ENCODE results near the gene DGKI. TPM values are rescaled to one million over a fixed set of nuclear protein-coding genes. Genes with fewer than 3 reads are reported as not detected.

Gene DGKI
- total RNA-seq, 1 experiment from 2014 or later: 0.15 TPM

DNA sequence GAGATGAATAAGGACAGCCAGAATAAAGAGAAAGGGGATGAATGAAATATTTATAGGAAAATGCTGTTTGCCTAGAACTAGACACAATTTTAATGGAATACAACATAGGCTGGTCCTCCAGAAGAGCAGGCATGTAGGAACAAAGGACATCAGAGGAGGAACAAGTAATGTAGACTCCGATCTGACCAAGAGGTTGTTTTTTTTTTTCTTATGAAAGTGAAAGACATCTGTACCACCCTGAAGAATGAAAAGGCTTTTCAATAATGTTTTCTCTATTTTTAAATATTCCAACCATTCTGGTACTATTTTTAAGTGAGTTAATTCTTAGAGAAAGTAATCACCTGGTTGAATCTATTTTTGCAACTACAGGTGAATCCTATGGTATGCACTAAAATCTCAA is 366.4 kb downstream of the DGKI start:
- TF ChIP-seq SRF (IDR thresholded peaks at IDR 0.05; ENCODE audit: low read depth): no peak
- TF ChIP-seq, protein P1, sequence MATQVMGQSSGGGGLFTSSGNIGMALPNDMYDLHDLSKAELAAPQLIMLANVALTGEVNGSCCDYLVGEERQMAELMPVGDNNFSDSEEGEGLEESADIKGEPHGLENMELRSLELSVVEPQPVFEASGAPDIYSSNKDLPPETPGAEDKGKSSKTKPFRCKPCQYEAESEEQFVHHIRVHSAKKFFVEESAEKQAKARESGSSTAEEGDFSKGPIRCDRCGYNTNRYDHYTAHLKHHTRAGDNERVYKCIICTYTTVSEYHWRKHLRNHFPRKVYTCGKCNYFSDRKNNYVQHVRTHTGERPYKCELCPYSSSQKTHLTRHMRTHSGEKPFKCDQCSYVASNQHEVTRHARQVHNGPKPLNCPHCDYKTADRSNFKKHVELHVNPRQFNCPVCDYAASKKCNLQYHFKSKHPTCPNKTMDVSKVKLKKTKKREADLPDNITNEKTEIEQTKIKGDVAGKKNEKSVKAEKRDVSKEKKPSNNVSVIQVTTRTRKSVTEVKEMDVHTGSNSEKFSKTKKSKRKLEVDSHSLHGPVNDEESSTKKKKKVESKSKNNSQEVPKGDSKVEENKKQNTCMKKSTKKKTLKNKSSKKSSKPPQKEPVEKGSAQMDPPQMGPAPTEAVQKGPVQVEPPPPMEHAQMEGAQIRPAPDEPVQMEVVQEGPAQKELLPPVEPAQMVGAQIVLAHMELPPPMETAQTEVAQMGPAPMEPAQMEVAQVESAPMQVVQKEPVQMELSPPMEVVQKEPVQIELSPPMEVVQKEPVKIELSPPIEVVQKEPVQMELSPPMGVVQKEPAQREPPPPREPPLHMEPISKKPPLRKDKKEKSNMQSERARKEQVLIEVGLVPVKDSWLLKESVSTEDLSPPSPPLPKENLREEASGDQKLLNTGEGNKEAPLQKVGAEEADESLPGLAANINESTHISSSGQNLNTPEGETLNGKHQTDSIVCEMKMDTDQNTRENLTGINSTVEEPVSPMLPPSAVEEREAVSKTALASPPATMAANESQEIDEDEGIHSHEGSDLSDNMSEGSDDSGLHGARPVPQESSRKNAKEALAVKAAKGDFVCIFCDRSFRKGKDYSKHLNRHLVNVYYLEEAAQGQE (IDR thresholded peaks at IDR 0.05; ENCODE audit: low read depth): no peak
- no peak for TF ChIP-seq JUND (IDR thresholded peaks at IDR 0.05)
- no peak for TF ChIP-seq ZFX (IDR thresholded peaks at IDR 0.05)
- TF ChIP-seq, protein P2, sequence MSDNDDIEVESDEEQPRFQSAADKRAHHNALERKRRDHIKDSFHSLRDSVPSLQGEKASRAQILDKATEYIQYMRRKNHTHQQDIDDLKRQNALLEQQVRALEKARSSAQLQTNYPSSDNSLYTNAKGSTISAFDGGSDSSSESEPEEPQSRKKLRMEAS (IDR thresholded peaks at IDR 0.05): no peak
- no peak for TF ChIP-seq ZNF274 (IDR thresholded peaks at IDR 0.05; ENCODE audit: low read depth, low read length)
- no peak for TF ChIP-seq TCF7L2 (IDR thresholded peaks at IDR 0.05; ENCODE audit: borderline replicate concordance, extremely low read depth, insufficient read depth, insufficient read length)
- no peak for TF ChIP-seq POLR2AphosphoS5 (IDR thresholded peaks at IDR 0.05; ENCODE audit: low read depth, low read length)
- TF ChIP-seq CTCF (IDR thresholded peaks at IDR 0.05 in 2 of 3, conservative IDR thresholded peaks at IDR 0.05 in 1 of 3; ENCODE audit: borderline replicate concordance in 1 of 3, insufficient read depth in 1 of 3, low read depth in 2 of 3, low read length in 2 of 3): no peak
- TF ChIP-seq CEBPB (IDR thresholded peaks at IDR 0.05; ENCODE audit: low read depth): no peak
- TF ChIP-seq, protein P3, sequence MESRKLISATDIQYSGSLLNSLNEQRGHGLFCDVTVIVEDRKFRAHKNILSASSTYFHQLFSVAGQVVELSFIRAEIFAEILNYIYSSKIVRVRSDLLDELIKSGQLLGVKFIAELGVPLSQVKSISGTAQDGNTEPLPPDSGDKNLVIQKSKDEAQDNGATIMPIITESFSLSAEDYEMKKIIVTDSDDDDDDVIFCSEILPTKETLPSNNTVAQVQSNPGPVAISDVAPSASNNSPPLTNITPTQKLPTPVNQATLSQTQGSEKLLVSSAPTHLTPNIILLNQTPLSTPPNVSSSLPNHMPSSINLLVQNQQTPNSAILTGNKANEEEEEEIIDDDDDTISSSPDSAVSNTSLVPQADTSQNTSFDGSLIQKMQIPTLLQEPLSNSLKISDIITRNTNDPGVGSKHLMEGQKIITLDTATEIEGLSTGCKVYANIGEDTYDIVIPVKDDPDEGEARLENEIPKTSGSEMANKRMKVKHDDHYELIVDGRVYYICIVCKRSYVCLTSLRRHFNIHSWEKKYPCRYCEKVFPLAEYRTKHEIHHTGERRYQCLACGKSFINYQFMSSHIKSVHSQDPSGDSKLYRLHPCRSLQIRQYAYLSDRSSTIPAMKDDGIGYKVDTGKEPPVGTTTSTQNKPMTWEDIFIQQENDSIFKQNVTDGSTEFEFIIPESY (IDR thresholded peaks at IDR 0.05; ENCODE audit: extremely low read depth, insufficient replicate concordance, low read length): no peak
- no peak for TF ChIP-seq ATF3 (IDR thresholded peaks at IDR 0.05)
- TF ChIP-seq YY1 (IDR thresholded peaks at IDR 0.05; ENCODE audit: extremely low read depth, insufficient replicate concordance, low read depth, low read length): no peak
- no peak for TF ChIP-seq EZH2 (IDR thresholded peaks at IDR 0.05)
- no peak for TF ChIP-seq RAD21 (IDR thresholded peaks at IDR 0.05; ENCODE audit: low read depth)
- TF ChIP-seq FOSL1 (IDR thresholded peaks at IDR 0.05; ENCODE audit: low read depth): no peak
- intact Hi-C loops (cut with micrococcal nuclease): no loop called here
- ChIA-PET CTCF (no interaction called here), POLR2A (no interaction called here), RAD21 (ENCODE audit: low non-redundant PET in 1 of 2, low total read pairs in 2 of 2, uncharacterized antibody in 2 of 2, unreplicated experiment in 2 of 2) (no interaction called here)
- no peaks in the 10 kb centered on the region for H3K9me2 ChIP-seq (ENCODE audit: insufficient read depth)
- no TSS peak for BruUV-seq (replicated peaks)
- no peaks in the 10 kb centered on the region for H3K4me1 ChIP-seq (ENCODE audit: control insufficient read depth in 1 of 2, insufficient read depth in 2 of 2, low read length in 2 of 2)
- no peak overlapping the region for H3K9ac ChIP-seq (ENCODE audit: low read length)
- H3K9me3 ChIP-seq (ENCODE audit: control insufficient read depth in 1 of 2, insufficient read depth in 1 of 2, low read depth in 1 of 2, low read length in 2 of 2): no peaks in the 10 kb centered on the region
- no peaks in the 10 kb centered on the region for H3K27me3 ChIP-seq (ENCODE audit: insufficient read depth, low read length)
- no peaks in the 10 kb centered on the region for H4K20me1 ChIP-seq (ENCODE audit: insufficient read depth)
- H3K27ac ChIP-seq (ENCODE audit: low read depth, low read length): no peak overlapping the region
- DNase-seq (ENCODE audit: low read depth, low spot score) (no peak), ATAC-seq (no peak)
- no peaks in the 10 kb centered on the region for H3K79me2 ChIP-seq (ENCODE audit: insufficient read depth, low read length)
- H2AFZ ChIP-seq (ENCODE audit: low read depth, low read length, poor library complexity, severe bottlenecking): no peak overlapping the region
- H3K36me3 ChIP-seq (ENCODE audit: control insufficient read depth in 1 of 2, insufficient read depth in 2 of 2, low read length in 2 of 2): no peaks in the 10 kb centered on the region
- no peak overlapping the region for H3K4me3 ChIP-seq (replicated peaks in 1 of 2; ENCODE audit: low read depth in 1 of 2, low read length in 2 of 2)
- H3K4me2 ChIP-seq (ENCODE audit: low read length): no peak overlapping the region

Measured in HCT116 (cell line).